ENCODE data around the gene CDC37.

CDC37 gene

DNA sequence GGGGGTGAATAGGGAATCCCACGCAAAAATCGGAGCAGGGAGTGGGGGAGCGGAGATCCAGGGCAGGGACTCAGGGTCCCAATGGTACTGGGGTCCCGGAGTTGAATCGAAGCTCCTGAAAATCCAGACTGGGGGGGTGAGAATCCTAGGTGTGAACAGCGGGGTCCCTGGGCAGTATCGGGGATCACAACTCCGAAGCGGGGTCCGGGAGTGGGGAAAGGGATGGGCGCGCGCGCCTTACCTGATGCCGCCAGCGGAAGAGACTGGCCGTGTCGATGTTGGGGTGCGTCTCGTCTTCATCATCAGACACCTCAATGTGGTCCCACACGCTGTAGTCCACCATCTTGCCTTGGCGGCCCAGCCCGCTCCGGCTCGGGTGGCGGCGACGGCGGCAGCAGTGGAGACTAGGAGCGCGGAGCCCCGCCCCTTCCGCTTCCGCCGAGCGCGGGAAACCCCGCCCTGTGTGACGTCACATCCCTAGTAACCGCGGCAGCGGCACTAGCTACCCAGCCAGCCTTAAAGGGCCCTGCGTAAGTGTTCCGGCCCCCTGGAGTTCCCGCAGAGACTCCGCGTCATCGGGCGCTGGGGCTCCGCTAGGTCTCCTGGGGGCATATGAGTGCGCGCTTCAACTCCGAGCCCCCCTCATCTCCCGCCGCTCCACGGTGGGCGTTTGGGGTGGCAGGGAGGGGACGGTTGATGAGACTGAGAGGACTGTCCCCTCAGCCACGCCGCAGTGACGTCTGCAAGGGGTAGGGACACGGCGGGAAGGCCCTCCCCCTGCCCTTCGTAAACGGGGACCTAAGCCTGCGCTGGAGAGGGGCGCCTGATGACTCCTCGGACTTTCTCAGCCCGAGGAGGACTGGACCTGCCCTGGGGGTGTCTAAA lies at the start of gene CDC37:
TSS of gene CDC37 (minus strand) at position 406 of the 885 bp plus-strand sequence. CDS start at position 343, 63 bp downstream.
- peak; percentile 92 for DNase-seq (ENCODE audit: low spot score)

DNA sequence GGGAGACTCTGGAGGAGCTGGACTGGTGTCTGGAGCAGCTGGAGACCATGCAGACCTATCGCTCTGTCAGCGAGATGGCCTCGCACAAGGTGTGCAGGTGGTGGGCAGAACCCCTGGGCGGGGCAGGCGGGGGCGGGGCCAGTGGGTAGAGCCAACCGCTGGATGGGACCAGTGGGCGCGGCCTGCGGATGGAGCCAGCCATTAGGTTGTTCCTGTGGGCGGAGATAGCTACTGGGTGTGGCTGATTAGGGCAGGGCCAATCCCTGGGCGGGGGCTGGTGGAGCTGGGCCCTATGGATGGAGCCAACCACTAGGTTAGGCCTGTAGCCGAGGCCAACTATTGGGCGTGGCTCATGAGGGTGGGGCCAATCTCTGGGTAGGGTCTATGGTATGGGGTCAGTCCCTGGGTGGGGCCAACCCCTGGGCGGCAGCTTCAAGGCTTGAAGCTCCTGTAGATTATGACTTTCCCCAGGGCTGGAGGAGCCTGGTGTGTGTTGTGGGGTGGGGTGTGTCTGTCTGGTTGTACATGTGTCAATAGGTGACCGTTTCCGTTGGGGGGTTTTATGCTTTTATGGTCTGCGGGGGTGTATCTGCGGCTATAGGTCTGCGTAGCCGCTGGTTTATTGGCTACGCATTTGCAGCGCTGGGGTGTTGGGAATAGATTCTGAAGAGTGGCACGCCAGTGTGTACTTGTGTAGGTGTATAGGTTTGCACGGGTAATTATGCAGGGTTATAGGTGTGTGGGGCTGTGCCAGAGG lies 47.7 kb upstream of the CDC37 start:
- no peak for DNase-seq (ENCODE audit: low spot score)

DNA sequence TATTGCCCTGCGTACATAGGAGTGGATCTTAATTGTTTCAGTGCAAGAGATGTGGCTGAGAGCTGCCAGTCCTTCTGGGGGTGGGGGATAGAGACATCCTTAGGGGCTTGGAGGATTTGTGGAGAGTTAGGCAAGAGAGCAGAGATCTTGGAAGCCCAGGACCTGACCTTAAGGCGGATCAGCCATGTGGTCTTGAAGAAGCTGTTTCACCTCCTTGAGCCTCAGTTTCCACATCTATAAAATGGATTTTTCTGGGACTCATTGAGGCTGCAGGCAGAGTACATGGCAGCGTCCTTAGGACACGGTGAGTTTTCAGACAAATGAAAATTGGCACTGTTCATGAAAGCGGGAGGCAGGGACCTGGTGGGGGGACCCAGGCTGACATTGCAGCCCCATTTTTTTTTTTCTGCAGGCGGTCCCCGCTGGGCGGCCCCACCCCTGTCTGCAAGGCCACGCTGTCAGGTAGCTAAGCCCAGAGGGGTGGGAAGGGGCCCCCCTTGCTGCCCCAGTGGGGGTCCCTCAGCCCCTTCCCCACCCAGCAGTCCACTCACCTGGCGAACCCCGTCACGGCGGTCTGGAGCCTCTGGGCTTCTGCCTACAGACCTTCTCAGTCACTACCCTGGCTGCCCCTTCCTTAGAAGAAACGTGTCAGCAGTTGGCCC lies 47.0 kb upstream of the CDC37 start:
- no peak for DNase-seq (ENCODE audit: low spot score)

DNA sequence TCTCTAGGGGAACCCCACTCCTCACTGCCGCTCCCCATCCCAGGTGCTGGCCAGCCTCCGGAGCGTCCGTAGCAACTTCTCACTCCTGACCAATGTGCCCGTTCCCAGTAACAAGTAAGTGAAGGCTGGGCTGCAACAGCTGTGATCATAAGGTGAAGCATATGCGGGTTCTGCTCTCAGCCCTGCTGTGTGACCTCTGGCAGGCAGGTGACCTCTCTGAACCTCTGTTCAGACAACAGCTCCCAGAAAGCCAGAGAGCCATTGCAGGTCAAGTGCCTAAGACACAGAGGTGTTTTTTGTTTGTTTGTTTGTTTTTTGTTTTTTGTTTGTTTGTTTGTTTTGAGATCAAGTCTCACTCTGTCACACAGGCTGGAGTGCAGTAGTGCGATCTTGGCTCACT lies 45.7 kb upstream of the CDC37 start:
- DNase-seq (ENCODE audit: low spot score), result no peak

DNA sequence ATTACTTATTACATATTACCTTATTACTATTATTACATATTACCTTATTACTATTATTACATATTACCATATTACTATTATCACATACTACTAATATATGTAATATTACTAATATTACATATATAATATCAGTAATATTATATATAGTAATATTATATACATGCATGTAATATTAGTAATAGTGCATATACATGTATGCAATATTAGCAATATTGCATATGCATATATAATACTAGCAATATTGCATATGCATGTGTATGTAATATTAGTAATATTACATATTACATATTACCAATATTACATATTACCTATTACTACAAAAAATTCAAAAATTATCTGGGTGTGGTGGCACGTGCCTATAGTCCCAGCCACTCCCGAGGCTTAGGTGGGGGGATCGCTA lies 39.4 kb upstream of the CDC37 start:
- DNase-seq (ENCODE audit: low spot score), result no peak

DNA sequence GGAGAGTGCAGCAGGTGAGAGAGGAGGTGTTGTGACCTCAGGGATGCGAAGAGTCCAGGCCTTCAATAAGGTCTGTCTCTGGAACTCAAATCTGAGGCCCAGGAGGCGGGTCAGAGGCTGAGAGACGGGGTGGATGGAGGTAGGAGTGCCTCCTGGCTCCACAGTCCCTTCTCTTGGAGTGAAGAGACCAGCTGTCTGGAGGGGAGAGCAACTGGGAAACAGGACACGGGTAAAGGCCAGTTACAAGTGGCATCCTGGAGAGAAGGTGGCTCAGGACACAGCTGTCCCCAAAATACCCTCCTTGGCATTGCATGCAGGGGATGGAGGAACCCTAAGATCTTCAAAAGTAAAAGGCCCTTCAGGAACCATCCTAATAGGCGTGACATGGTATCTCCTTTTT lies 36.2 kb upstream of the CDC37 start:
- DNase-seq (ENCODE audit: low spot score), result no peak

DNA sequence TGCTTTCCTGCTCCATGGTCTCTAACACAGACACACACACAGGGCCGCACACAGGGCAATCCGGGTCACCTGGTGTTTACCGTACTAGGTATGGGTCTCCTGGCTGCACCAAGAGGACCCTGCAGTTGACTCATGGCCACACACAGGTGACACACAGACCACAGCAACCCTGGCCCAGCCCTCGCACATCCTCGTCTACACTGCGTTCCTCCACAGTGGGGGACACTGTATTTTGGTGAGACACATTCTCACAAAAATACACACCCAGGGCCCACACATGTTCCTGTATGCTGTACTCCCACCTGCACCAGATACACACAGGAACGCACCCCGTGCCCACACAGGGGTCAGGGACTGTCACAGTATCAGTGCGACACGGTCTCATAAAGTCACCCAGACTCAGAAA lies 29.8 kb upstream of the CDC37 start:
- no peak for DNase-seq (ENCODE audit: low spot score)

DNA sequence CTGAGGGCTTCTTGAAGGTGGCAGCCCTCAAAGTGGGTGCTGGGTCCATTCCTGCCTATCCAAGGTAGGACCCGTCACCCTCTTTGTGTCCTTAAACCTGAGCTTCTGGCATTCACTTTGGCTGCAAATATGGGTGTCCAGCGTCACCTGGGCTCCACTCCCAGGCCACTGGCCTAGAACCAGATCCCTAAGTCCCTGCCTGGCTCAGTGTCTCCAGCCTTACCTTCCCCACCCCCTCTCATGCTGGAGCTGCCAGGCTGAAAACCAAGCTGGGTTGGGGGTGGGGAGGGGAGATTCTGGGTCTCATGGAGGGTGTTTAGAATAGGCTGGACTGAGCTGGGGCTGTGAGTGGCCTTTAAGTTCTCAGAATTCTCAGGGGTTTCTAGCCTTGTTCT lies 29.4 kb upstream of the CDC37 start:
- no peak for DNase-seq (ENCODE audit: low spot score)

DNA sequence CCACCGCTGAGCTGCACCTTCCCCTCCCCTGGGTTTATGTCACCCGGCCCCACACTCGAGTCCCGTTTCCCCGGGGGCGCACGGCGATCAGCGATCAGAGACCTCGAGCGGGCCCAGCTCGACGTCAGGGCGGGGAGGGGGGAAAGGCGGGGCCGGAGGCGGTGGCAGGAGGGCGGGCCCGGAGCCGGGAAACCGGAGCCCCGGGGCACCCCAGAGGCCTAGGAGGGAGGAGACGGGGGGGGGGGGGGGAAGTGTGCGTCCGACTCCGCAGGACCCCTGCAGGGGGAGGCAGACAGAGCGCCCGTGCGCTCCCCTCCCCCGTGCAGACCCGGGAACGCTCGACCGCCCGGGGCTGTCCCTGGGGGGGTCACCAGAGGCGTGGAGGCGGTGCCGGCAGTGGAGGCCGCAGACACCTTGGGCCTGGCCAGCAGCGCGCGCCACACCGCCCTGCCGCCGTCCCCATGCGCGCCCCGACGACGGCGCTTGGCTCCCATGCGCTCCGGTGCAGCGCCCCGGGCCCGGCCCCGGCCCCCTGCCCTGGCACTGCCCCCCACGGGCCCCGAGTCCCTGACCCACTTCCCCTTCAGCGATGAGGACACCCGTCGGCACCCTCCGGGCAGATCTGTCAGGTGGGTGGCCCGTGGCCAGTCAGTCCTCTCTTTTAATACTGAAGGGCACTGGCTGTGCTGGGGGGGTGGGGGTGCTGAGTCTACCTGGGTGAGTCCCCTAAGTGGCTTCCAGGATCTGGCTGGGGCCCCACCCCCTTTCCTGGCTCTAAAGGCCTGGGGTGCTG lies 28.8 kb upstream of the CDC37 start:
- no peak for DNase-seq (ENCODE audit: low spot score)

DNA sequence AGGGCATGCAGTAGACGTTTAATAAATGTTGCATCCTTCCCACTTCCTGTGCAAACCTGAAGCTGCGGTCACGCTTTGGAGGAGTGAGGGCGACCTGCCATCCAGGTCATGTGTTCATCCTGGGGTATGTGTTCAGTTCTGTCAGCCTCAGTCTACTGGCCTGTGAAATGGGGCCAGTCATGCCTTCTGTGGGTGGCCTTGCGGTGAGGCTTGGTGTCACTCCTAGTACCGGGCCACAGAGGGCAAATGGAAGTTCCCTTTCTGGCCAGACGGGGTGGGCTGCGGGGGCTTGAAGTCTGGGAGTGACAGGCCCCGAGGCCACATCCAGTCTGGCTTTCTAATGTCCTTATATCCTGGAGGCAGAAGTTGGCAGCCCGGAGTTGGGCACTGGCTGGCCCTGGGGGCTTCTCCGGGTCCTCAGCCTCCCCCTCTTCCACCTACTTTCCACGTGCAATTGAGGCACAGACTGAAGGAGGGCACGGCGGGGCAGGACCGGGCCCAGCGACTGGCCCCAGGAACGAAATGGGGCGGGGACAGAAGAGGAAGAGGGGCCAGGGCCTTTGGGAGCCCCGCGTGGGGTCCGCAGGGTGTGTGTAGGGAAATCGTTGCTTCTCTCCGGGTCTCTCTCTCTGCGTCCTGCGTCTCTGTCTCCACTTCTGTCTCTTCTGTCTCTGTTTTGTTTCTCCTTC lies 28.1 kb upstream of the CDC37 start:
- DNase-seq (ENCODE audit: low spot score), result no peak

DNA sequence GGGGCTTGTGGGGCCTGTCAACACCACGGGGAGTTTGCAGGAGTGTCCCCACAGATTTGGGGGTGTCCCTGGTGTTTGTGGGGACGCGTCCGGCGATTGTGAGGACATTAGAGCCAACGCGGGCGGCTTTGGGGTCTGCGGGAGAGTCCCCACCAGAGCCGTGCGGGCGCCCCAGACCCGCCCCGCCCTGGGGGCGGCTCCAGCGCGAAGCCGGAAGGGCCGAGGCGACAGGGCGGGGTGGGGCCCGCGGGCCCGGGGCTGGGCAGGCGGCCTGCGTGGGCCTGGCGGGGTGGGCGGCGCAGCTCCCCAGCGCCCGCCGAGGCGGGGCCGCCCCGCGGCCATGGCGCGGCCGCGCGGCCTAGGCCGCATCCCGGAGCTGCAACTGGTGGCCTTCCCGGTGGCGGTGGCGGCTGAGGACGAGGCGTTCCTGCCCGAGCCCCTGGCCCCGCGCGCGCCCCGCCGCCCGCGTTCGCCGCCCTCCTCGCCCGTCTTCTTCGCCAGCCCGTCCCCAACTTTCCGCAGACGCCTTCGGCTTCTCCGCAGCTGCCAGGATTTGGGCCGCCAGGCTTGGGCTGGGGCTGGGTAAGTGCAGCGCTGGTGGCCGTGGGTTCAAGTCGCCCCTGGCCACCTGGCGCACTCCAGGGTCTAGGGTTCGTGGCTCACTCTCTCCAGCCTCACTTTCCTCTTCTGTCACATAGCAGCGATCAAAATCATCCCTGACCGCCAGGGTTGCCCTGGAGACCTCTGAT lies 27.3 kb upstream of the CDC37 start:
- DNase-seq (ENCODE audit: low spot score), result no peak

DNA sequence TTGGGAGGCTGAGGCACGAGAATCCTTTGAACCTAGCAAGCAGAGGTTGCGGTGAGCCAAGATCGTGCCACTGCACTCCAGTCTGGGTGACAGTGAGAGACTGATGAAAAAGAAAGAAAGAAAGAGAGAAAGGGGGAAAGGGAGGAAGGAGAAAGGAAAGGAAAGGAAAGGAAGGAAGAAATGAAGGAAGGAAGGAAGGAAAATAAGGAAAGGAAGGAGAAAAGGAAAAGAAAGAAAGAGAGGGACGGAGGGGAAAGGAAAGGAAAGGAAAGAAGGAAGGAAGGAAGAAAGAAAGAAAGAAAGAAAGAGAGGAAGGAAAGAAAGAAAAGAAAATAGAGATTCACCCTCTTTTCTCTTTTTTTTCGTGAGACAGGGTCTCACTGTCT lies 25.6 kb upstream of the CDC37 start:
- no peak for DNase-seq (ENCODE audit: low spot score)

DNA sequence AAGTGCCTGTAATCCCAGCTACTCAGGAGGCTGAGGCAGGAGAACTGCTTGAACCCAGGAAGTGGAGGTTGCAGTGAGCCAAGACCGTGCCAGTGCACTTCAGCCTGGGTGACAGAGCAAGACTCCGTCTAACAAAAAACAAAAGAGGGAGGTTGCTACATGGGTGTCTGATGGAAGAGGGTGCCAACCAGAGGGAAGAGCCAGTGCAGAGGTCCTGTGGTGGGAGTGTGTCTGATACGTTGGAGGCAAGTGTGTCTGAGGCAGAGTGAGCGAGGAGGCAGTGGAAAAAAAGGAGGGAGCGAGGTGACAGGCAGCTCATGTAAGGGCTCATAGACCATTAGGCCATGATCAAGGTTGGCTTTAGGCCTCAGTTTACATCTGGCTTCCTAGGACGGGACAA lies 23.8 kb upstream of the CDC37 start:
- no peak for DNase-seq (ENCODE audit: low spot score)

DNA sequence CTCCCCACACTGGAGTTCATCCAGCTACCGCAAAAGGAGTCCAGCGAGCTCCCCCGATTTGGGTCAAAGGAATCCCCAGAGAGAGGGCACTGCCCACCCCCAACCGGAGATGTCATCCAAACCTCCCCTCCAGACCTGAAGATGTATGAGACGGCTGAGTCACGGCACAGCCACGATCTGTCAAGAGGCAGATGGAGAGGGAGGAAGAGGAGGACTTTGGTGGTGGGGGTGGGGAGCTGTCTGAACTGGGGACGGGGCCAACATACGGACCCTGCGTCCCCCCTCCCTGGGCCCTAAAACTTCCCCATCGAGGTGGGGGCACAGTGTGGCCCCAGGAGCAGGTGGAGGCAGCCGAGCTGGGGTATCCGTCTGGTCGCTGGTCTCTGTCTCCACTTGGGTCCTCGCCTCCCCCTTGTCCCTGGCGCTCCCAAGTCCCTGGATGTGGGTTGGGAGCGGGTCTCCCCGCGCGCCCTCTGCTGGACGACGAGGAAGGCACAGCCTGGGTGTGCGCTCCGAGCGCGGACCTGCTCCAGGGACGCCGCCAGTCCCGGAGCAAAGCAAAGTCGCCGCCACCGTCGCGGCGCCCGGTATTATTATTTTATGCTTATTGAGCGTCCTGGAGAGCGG lies 20.8 kb upstream of the CDC37 start:
- no peak for DNase-seq (ENCODE audit: low spot score)

DNA sequence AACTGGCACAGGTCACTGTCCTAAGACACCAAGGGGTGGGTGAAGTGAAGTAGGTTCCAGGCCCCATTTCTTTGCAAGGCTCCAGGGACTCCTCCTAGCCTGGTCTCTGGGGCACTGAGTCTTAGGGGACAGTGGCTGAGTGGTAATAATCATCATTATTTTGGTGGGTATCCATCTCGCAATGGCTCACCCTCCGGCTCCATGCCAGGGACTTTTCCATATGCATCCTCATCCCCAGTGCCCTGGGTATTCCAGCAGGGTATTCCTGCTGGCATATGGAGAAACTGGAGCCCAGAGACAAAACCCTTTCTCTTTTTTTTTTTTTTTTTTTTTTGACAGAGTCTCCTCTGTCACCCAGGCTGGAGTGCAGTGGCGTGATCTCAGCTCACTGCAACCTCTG lies 19.5 kb upstream of the CDC37 start:
- no peak for DNase-seq (ENCODE audit: low spot score)

DNA sequence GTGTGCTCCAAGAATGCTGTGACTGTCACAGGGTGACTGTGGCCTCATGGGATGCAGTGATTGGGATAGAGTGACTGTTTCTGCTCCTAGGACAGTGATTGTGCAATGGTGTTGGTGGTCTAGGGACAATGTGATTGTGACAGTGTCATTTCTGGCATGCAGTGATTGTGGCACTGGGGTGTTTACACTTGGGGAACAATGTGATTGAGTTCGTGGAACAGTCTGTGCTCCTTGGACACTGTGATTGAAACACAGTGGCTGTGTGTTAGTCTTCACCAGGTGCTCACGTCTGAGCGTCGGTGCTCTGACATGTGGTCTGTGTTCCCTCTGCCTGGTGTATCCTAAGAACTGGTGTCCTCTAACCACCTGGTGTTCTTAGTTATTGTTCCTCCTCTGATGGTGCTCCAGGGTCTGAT lies 18.7 kb upstream of the CDC37 start:
- DNase-seq (ENCODE audit: low spot score), result no peak

DNA sequence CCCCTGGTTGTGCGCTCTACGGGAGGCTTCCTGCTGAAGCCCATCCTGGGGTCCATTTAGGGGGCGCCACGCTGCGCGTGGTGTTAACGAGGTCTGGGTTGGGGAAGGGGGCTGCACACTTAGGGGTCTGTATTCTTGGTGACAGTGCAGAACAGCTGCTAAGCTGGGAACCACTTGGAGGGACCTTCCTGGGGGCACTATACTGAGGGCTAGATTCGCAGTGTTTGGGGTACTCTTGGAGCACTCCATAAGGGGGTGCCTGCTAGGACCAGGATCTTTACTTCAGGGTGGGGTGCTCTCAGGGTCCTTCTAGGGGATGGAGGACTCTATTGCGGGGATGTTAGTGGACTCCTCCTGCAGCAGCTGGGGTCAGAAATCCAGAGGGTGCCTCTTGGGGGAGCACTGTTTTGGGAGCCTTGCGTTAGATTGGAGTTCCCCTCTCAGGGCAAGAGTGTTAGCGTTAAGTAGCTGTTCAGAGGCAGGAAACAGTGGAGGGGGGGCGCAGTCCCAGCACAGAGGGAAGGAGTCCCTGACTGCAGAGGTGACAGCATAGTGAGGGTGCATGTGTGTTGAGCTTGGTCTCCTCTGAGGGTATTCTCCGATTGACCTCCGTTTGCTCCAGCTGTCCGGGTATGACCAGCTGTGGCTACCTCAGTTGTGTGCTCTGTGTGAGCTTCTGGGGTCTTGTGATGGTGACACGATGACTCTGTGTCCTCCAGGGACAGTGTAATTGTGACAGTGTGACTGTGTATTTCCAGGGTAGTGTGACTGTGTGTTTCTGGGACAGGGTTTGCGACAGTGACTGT lies 18.1 kb upstream of the CDC37 start:
- no peak for DNase-seq (ENCODE audit: low spot score)

DNA sequence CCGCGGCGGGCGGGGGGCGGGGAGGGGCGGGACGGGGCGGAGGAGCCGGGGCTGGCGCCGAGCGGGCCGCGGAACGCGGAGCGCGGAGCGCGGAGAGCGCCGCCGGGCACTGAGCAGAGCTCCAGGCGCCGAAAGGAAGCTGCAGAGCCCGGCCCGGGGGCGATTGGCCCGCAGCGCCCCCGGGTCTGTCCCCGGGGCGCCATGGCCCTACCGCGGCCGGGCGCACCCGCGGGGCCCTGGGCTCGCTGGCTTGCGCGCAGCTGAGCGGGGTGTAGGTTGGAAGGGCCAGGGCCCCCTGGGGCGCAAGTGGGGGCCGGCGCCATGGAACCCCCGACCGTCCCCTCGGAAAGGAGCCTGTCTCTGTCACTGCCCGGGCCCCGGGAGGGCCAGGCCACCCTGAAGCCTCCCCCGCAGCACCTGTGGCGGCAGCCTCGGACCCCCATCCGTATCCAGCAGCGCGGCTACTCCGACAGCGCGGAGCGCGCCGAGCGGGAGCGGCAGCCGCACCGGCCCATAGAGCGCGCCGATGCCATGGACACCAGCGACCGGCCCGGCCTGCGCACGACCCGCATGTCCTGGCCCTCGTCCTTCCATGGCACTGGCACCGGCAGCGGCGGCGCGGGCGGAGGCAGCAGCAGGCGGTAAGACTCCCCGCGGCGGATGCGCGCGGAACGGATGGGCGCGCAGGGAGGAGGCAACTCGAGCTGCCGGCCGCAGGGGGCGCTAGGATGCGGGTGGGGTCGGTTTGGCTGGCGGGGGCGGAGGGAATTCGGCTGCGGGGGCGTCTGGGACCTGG lies 17.3 kb upstream of the CDC37 start, which contains the start of gene PDE4A:
TSS of gene PDE4A (plus strand) at position 95 of the 796 bp plus-strand sequence. CDS start at position 322, 227 bp downstream.
- no peak for DNase-seq (ENCODE audit: low spot score)
